Measurements from ENCODE around the gene SCNN1B.
"Not testable (repeated sequence)": the region's sequence is repeated elsewhere in the genome, so short reads cannot be mapped to it uniquely, and the experiment has no call there.

SCNN1B gene

DNA sequence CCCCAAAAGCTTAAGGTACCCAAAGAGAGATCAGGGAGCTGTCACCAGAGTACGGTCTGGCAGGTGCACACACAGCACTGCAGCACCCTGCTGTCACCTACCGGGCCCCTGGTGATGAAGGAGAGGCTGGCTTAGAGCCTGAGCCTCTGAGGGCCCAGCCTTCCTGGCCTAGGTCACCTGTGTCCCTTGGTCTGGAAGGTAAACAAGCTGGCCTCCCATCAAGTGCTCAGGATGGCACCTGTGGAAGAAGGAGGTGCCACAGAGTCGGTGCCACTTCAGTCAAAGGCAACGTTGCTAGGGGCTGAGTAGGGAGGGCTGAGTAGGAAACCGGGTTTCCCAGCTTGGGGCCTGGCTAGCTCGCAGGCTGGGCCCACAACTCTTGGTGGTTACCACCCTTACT, 80.2 kb downstream of the SCNN1B start:
- no peak for DNase-seq

DNA sequence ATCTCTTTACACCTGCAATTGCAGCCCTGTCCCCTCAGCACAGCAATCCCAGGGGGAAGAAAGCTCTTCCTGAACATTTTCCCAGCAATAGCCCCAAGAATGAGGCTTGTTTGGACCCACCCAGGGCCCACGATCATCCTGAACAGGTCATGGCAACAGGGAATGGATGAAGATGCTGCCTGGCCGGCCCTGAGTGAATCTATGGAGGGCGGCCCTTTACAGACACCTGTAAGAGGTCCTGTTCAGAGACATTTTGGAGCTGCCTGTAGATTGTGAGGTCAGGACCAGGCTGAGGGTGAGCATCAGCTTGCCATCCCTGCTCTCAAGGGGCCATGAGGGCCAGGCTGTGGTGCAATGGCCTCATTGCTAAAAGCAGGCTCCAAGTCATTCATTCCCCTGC, 81.8 kb downstream of the SCNN1B start:
- DNase-seq: no peak

DNA sequence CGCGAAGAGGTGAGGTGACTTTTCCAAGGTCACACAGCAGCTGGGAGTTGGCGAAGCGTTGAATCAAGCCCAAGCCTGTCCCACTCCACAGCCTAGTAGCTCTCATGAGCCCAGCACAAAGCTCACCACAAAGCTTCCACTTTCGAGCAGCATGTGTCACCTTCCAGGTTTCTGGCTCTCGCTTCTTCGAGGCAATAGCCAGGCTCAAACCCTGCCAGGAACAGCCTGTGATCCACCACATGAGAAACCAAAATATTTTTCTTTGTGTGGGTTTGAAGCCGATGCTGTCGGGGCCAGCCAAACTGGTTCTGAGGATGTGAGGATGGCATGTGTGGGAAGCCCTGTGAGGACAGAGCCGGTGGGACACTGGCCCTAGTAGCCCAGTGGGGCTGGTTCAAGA, 82.8 kb downstream of the SCNN1B start:
- DNase-seq: no peak

DNA sequence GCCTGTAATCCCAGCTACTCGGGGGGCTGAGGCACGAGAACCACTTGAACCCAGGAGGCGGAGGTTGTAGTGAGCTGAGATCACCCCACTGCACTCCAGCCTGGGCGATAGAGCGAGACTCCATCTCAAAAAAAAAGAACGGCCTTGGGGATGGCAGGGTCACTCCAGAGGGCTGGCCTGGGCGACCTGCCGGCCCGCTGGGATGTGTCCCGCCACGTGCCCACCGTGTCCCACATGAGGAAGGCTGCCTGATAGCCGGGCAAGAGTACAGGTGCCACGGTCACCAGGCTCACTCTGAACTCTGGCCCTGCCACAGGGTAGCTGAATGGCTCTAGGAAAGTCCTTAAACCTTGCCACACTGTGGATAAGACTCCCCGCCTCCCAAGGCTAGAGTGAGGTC, 83.3 kb downstream of the SCNN1B start:
- no peak for DNase-seq

DNA sequence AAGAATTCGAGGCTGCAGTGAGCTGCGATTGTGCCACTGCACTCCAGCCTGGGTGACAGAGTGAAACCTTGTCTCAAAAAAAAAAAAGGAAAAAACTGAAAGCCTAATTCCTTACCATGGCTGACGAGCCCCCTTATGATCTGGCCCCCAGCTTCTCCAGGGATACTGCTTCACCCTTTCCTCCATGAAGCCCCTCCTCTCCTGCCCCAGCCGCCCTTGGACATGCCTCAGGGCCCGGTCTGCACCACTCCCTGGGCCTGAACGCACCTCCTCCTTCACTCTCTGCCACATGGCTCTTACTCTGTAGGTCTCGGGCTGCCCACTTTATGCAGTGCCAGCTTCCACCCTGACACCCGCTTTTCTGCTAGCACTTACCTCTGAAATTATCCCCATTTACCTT, 85.6 kb downstream of the SCNN1B start:
- no peak for DNase-seq

DNA sequence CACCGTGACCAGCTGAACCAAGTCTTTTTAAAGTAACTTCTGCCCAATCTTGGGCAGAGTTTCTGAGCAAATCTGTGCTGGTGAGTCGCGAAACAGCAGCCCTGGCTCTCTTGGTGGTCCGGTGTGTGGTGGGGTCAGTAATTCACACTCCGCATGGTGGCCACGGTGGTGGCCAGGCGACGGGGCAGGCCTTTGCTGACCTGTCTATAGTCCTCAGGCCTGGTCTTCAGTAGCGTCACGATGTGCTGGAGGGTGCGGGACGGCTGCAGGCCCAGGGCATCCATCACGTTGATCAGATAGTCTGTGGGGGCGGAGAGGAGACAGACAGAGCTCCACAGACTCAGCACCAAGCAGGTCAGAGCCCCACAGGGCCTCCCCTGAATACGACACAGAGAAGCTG, 86.7 kb downstream of the SCNN1B start:
- no peak for DNase-seq

DNA sequence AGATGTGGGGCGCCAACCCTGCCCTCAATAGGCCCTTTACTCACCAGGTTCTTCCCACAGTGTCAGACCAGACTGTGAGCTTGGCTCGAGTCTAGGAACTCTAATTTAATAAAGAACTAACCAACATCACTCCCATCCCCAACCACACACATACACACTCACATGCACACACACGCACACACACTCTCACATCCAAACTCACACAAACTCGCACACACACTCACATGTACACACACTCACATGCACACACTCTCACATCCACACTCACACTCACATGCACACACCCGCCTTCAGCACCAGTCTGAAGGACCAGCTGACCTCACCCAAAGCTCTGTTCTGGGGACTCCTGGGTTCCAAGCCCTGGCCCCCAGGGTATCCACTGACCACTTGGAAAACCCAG, 87.1 kb downstream of the SCNN1B start:
- DNase-seq: no peak

DNA sequence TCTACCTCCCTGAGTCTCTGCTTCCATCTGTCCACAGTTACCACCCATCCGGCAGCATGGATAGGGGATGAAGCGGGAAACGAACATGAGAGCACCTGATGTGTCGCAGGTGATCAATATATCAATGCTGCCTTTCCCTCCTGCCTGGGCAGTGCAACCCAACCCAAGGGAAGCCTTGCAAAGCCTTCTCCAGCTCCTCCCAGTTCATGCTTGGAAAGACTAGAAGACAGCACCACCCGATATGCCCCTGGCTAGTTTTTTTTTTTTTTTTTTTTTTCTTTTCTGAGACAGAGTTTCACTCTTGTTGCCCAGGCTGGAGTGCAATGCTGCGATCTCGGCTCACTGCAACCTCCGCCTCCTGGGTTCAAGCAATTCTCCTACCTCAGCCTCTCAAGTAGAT, 87.8 kb downstream of the SCNN1B start:
- not testable (repeated sequence) for DNase-seq

DNA sequence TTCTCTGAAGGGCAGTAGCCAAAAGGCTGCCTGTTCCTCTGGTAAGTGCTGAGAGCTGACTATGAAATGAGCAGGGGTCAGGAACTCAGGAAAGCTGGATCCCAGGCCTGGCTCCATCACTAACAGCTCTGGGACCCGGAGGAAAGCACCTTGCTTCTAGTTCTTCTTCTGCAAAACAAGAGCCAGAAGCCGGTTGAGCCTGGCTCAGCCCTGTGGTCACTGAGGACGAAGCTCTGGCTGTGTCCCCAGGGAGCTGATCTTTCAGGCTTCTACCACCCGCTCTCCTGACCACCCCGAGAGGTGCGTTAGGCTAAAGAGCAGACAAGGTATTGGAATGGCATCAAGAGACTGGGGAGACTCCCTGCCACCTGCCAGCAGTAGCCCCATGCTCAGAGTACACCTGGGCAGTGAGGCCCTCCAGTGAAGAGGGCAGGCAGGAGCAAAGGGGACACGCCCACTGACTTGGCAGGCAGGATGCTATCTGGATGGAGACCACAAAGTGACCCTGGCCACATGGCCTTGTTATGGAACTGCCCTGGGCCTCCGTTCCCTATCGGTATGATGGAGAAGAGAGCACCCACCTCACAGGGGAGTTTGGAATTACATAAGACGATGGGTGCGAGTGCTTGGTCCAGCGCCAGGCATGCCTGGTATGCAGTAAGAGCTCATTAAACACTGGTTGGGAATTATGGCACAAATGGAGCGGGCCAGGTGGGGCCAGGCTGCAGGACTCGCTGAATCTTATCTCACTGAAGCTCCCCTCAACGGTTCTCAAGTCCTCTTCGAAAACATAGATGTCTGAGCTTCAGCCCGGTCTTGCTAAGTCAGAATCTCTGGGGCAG, 89.5 kb downstream of the SCNN1B start:
- no peak for DNase-seq

DNA sequence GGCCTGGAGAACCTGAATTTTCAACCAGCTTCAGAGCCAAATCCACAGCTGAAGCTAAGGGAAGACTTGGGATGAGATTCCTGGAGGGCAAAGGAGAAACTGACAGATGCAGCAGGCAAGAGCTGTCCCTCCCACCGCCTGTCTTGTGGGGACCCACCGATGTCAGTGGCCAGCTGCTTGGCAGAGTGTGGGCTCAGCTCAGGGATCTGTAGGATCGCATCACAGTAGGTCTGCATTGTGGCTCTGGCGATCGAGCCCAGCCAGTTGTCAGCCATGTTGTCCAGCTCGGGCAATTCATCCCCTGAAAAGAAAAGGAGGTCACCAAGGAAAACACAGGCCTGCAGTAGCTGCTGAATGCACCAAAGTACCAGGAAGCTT, 90.1 kb downstream of the SCNN1B start:
- DNase-seq: no peak

DNA sequence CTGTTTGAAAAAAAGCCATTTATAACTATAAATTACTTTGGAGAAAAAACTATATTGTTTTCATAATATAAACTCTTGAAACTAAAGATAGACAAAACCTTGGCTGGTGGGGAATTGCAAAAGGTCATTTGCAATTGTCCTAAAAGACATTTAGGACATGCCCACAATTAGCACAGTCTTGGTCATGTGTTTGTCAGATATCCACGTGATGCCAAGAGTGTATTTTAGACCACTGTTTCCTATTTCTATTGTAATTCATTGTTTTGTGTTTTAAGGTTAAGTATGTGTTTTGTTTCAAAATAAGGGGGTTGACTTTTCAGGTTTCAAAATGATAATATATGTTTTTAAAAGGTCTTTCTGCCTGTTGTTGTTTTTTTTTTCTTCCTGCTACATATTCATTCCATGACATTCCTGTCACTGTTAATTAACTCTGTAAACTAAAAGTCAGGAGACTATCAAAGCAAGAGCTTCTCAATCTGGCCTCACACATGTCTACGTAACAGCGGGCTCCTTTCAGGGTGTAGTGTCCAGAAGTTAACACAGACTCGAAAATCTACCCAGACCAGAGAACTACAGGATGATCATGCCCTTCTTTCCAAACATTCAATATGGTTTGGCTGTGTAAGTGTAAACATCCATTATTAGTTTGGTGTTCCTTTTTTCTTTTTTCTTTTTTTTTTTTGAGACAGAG, 92.2 kb downstream of the SCNN1B start:
- DNase-seq: no peak

DNA sequence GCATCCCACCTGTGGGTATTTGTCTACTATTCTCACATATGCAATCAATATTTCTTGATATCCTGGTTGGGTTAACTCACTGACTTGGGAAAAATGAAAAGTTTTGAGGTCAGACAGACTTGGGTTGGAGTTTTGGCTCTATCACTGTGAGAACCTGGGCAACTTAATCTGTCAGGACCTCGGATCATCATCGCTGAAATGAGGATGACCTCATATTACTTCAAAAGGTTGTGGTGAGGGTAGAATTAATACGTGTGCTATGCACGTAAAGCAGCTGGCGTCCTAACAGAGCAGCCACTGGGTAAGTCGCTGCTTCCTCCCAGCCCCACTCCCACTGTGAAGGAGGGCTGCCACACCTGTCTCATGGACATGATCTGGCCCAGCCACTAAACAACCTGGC, 93.6 kb downstream of the SCNN1B start:
- DNase-seq: no peak

DNA sequence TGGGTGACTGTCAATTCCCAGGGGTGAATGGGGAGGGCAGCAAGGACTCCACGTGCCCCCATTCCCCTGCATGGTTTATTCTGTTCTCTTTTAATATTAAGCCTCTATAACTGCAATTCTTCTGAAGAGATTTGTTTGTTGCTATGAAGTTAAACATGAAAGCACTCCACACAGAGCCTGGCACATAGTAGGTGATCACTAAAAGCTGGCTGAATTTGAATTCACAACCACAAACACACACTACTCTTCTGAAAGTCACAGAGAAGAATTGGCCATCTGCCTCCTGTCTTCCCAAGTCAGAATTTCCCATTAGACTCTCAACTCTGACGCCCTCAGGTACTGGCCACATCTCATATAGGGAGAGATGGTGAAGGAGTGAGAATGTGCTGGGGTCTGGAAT, 95.4 kb downstream of the SCNN1B start:
- DNase-seq: no peak

DNA sequence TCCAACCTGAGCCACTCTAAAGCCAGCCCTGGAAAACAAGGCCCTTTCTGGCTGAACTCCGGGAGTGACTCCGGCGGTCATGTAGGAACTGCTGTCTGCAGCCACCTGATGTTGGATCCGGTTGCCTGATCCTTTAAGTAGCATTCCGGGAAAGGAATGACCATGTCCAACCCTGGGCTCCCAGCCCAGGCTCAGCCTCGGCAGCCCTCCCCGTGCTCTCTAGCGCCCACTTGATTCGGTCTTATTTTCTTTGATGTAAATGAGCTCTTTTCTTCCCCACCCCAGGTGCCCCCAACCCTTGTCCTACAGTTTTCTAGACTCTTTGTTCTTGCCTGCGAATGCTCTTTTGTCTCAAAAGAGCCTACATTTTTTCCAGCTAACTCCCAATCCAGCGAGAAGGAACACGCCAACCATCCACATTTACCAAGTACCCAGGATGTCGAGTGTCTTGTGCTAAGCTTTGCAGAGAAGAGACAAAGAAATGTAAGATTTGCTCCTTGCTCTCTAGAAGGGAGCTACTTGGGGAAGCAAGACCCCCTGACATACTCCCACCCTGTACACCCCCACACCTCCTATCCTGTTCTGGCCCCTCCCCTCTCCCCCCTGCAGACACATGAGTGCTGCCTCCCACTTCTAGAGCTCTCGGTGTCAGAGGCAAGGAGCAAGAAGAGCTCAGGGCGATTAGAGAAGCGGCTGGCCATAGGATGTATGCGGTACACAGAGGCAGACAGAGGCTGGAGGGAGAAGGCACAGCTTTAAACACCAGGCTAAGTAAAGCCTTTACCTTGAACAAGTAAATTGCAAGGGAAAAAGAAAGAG, 97.1 kb downstream of the SCNN1B start:
- DNase-seq: no peak

DNA sequence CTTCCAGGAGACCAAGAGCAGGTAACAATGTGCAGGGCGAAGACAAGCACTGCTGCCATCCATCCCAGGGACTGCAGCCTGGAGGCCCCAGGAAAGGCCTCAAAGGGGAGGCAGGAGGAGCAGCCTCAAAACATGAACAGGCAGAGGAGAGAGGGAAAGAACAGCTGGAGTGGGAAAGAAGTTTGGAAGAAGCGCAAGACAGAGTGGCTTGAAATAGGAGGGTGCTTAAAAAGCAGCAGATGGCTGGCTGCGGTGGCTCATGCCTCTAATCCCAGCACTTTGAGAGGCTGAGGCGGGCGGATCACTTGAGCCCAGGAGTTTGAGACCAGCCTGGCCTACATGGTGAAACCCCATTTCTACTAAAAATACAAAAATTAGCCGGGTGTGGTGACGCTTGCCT, 98.3 kb downstream of the SCNN1B start:
- DNase-seq: not testable (repeated sequence)

DNA sequence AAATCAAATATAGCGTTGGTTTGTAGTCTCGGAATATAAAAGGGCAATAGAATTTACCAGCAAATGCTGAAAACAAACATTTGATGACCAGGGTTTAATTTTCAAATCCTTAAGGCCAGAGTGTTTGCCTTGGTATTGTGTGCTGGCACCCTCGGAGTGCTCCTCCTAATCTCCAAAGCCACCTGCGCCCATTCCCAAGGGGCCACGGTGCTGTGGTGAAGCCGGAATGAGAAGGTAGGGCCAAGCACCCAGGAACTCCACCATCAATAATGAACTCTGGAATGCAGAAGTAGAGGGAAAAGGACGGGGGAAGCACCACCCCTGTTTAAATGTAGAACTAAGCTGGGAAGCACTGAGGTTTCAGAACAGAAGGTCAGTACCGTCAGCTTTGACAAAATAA, 99.0 kb downstream of the SCNN1B start:
- no peak for DNase-seq

DNA sequence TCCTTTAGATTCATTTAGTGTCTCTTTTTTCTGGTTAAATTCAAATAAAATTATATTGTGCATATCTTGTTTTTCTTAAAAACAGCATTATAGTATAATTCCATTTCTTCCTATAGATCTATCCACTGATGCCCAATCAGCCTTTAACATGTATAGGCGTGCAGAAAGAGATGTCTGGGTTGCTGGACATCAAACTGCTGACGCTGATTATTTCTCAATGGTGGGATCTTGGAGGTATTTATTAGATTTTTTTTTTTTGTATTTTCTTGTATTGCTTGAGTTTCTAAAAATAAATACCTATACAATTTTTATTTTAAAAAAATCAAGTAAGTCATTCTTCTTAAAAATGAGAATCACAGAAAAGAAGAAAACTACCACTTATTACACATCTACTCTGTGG, 100.0 kb downstream of the SCNN1B start:
- no peak for DNase-seq

DNA sequence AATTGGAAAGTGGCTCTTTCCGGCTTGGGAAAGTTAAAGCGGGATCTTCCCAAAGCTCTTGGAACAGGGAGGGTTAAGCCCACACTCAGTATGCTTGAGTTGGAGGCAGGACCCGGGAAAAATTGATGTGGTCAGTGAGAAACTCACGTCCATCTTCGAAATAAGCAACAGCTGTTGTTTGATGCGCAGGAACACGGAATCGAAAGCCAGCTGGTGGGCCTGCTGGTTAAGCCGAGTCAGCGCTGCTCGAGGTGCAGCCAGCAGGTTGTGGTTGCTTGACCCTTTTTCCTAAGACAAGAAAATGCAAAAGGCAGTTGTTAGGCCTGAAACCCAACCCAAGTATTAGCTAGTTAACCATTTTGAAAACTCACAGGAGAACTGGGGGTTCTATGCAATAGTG, 101.4 kb downstream of the SCNN1B start:
- DNase-seq: no peak

DNA sequence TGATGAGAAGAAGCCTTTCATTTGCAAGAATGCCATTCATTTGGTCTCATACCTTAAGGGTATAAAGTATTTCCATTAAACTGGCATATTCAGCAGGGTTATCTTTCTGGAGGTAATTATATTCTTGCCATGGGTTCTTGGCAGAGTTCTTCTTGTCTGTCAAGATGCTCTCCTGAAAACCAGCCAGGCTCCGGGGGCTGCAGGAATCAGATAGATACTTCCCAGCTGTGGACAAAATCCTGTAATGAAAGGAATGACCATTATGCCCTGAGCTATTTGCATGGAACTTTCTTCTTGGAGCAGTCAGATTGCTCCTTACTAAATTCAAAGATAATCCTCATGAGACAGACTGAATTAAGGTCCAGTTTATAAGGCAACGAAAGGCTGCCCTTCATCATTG, 103.9 kb downstream of the SCNN1B start:
- DNase-seq: no peak

DNA sequence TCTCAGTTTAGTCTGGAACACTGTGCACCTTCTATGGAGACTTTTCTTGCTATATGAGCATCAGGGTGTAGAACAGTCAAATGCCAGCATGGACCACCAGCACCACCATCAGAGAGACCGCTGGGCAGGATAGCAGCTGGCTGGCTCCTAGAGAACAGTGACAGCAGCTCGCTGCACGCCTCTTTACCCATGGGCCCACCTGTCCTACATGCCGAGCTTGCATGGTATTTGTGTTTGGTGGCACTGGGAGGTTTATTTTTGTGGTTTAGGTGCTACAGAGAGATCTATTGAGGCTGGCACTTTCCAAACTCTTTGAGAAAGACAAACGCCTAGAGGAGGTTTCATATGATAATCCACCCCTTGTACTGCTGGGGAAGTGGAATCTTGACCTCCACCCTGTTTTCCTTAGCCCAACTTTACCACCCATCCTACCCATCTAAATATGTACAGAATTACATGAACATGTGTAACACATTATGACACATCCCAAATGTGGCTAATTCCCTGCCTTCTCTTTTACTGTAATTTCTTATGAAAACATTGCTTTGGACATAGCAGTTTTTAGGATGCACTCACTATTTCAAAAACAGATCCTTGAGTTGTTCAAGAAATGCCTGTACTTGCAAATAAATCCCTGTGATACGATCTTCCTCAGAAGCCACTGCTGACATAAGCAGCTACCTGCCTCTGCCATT, 104.6 kb downstream of the SCNN1B start:
- no peak for DNase-seq

DNA sequence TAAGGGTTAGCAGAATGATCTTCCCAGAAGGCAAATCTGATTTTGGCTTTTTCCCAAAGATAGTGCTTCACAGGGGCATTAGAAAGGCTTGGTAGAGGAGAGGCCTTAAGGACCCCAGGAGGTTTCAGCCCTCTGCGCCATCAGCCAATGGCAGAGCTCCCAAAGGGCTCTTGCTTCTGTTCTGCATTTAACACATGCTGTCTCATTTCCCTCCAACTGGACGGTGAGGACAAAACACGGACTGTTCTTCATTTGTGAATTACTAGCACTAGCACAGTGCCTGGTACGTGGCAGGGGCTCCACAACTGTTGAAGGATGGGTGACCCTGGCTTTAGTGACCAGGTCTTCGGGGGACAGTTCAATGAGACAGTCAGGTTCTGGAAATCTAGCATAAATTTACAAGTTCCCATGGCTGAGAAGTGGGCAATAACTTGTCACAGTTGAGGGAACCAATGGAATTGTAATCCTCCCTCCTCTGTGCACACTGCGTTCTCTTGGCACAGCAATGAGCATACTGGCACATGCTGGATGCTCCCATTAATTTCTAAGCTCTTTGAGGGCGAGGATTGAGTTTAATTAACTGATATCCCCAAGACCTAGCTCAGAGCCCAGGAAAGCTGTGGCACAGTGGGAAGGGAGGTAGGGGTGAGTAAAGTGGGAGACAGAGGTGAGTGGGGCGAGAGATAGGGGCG, 105.5 kb downstream of the SCNN1B start:
- no peak for DNase-seq

DNA sequence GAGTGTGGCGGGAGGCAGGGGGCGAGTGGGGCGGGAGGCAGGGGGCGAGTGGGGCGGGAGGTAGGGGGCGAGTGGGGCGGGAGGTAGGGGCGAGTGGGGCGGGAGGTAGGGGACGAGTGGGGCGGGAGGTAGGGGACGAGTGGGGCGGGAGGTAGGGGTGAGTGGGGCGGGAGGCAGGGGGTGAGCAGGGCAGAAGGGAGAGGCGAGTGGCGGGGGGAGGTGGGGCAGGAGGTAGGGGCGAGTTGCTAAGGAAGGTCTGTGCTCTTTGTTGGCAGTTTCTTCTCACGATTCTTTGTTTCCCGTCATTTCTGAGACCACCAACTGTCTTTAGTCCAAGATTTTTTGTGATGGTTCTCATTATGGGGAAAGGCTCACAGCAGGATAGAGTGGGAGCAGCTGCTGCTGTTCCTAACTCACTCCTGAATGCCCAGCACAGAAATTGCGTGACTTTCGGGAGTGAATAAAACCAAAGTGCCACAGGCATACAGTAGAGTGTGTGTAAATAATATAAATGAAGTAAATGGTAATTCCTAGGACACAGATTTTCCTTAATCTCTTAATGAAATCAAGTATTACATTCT, 106.2 kb downstream of the SCNN1B start:
- no peak for DNase-seq

Data from NCI-H1930 (cell line).